Caco-2 (cell line): ENCODE results near the gene FMO1. TPM values are rescaled to one million over a fixed set of nuclear protein-coding genes. Genes with fewer than 3 reads are reported as not detected.

Experiments used
- BruUV-seq: library from RNA; stranded (reverse); fragments of 400-500 nt; replicated peaks from 2 replicates; lab custom pipeline; 2021; lab: Mats Ljungman, UMichigan
- CTCF ChIA-PET: fragments of 300-600 bp; sonication (Branson Sonifier 250); formaldehyde crosslinking; loops from one replicate; lab custom pipeline; 2022; ENCODE audit warnings: antibody characterized with exemption; lab: Charles Lee
- POLR2A ChIA-PET: fragments of 300-600 bp; sonication (Branson Sonifier 250); formaldehyde crosslinking; loops from one replicate; lab custom pipeline; 2022; ENCODE audit warnings: antibody characterized with exemption; lab: Charles Lee
- DNase-seq, 2 experiments: peaks; one replicate each; pipeline versions ENCODE4 v3.0.0 to v3.0.0-alpha.2; 2020 to 2022
- H3K27me3 ChIP-seq: replicated peaks from 2 replicates; pipeline ENCODE4 v1.6.0; 2011; ENCODE audit warnings: low read length; ENCODE audit not compliant: control insufficient read depth, insufficient read depth
- H3K36me3 ChIP-seq: 2 replicates; pipeline ENCODE4 v1.5.1; 2011; ENCODE audit warnings: low read length; ENCODE audit not compliant: control insufficient read depth, insufficient read depth
- H3K4me1 ChIP-seq: fragments of 250-450 bp; sonication (Bioruptor Pico); 2 replicates; pipeline ENCODE4 v1.5.1; 2020; ENCODE audit warnings: mild to moderate bottlenecking
- H3K4me3 ChIP-seq: 2 replicates; pipeline ENCODE4 v1.5.1; 2011; ENCODE audit warnings: low read depth, mild to moderate bottlenecking, control low read depth, low read length
- H3K9me3 ChIP-seq: fragments of 250-450 bp; sonication (Bioruptor Pico); 2 replicates; pipeline ENCODE4 v1.5.1; 2020; ENCODE audit warnings: mild to moderate bottlenecking, moderate library complexity
- H3K27ac Mint-ChIP-seq: one replicate; pipeline ENCODE4 v1.8.0; 2022; ENCODE audit warnings: mixed read lengths; ENCODE audit not compliant: unreplicated experiment
- H3K27me3 Mint-ChIP-seq: one replicate; pipeline ENCODE4 v1.8.0; 2022; ENCODE audit warnings: mixed read lengths; ENCODE audit not compliant: insufficient read depth, unreplicated experiment
- H3K36me3 Mint-ChIP-seq: one replicate; pipeline ENCODE4 v1.8.0; 2022; ENCODE audit warnings: mild to moderate bottlenecking, mixed read lengths; ENCODE audit not compliant: insufficient read depth, unreplicated experiment
- H3K4me1 Mint-ChIP-seq: one replicate; pipeline ENCODE4 v1.8.0; 2022; ENCODE audit warnings: low read depth, mixed read lengths; ENCODE audit not compliant: unreplicated experiment
- H3K4me3 Mint-ChIP-seq: one replicate; pipeline ENCODE4 v1.8.0; 2022; ENCODE audit warnings: mild to moderate bottlenecking, moderate library complexity, mixed read lengths; ENCODE audit not compliant: unreplicated experiment
- H3K9me3 Mint-ChIP-seq: one replicate; pipeline ENCODE4 v1.8.0; 2022; ENCODE audit warnings: mixed read lengths; ENCODE audit not compliant: unreplicated experiment
- CTCF ChIP-seq, 2 experiments: fragments of 200-600 bp in 1 of 2; IDR thresholded peaks; 1 replicate in 1 of 2; 2 replicates in 1 of 2; pipeline versions ENCODE4 v1.5.1 to v1.8.0; 2011 to 2022; ENCODE audit warnings: antibody characterized with exemption in 1 of 2, control low read depth in 1 of 2, inconsistent platforms in 1 of 2, low read depth in 1 of 2, low read length in 1 of 2, mild to moderate bottlenecking in 1 of 2, moderate library complexity in 1 of 2; ENCODE audit not compliant: insufficient read depth in 1 of 2, severe bottlenecking in 1 of 2, unreplicated experiment in 1 of 2
- intact Hi-C: fragments of 100-400 bp; cut with micrococcal nuclease; formaldehyde crosslinking; loops from one replicate; pipeline ENCODE4 v1.10.0; 2022; ENCODE audit not compliant: unreplicated experiment
- total RNA-seq: library from RNA; stranded (reverse); gene quantifications from 2 replicates; pipeline ENCODE4 v1.2.3, GENCODE V29; 2022

The FMO1 gene
- total RNA-seq, 1 experiment from 2014 or later, result not detected

- Histone ChIP-seq H3K36me3 (no peaks in the 10 kb centered on the region), H3K4me3 (no peak overlapping the region), H3K9me3 (no peaks in the 10 kb centered on the region), H3K27me3 (no peaks in the 10 kb centered on the region), H3K4me1 (peaks cover 28% of the 10 kb centered on the region)
- no peak for TF ChIP-seq CTCF (IDR thresholded peaks at IDR 0.05; ENCODE audit: insufficient read depth in 1 of 2, low read depth in 1 of 2, low read length in 1 of 2, severe bottlenecking in 1 of 2, unreplicated experiment in 1 of 2)
- intact Hi-C loops, result no loop called here
- Mint-ChIP-seq H3K36me3 (no peaks in the 10 kb centered on the region), H3K4me3 (no peak overlapping the region), H3K9me3 (no peaks in the 10 kb centered on the region), H3K4me1 (peaks cover 11% of the 10 kb centered on the region), H3K27ac (no peak overlapping the region), H3K27me3 (no peaks in the 10 kb centered on the region)
- CTCF ChIA-PET, result no interaction called here
- no peak for DNase-seq
- POLR2A ChIA-PET, result no interaction called here
- BruUV-seq, result no TSS peak
These were observed 41.3 kb upstream of the FMO1 start for GRCh38 chr1:171206978-171207355.

GRCh38 chr1:171207377-171207776 is 40.9 kb upstream of the FMO1 start:
- H3K27me3 Mint-ChIP-seq, result no peaks in the 10 kb centered on the region
- H3K9me3 ChIP-seq, result no peaks in the 10 kb centered on the region
- no peak overlapping the region for H3K4me3 Mint-ChIP-seq
- H3K27ac Mint-ChIP-seq, result no peak overlapping the region
- CTCF ChIA-PET, result no interaction called here
- no peaks in the 10 kb centered on the region for H3K9me3 Mint-ChIP-seq
- peaks cover 11% of the 10 kb centered on the region for H3K4me1 Mint-ChIP-seq
- POLR2A ChIA-PET, result no interaction called here
- no peak overlapping the region for H3K4me3 ChIP-seq
- TF ChIP-seq CTCF (IDR thresholded peaks at IDR 0.05; ENCODE audit: insufficient read depth in 1 of 2, low read depth in 1 of 2, low read length in 1 of 2, severe bottlenecking in 1 of 2, unreplicated experiment in 1 of 2), result no peak
- no peaks in the 10 kb centered on the region for H3K36me3 Mint-ChIP-seq
- H3K27me3 ChIP-seq, result no peaks in the 10 kb centered on the region
- intact Hi-C loops, result no loop called here
- DNase-seq, result no peak
- H3K4me1 ChIP-seq, result peaks cover 28% of the 10 kb centered on the region
- no peaks in the 10 kb centered on the region for H3K36me3 ChIP-seq
- no TSS peak for BruUV-seq

GRCh38 chr1:171210355-171210754 is 37.9 kb upstream of the FMO1 start:
- no peaks in the 10 kb centered on the region for H3K9me3 Mint-ChIP-seq
- intact Hi-C loops, result loop anchor here (2.0 to 5.0 kb wide), 4 partner anchors 16 to 243 kb away; no protein-coding TSS in a partner anchor
- ChIA-PET CTCF (interaction anchor here (1.0 to 1.3 kb wide), 3 partner anchors 16 to 243 kb away, joined by 5 to 8 read pairs (median 5); partner anchors contain the start of gene FMO4), POLR2A (no interaction called here)
- no peak overlapping the region for H3K4me3 Mint-ChIP-seq
- DNase-seq, result peak; percentile 49 to 57
- no TSS peak for BruUV-seq
- TF ChIP-seq CTCF (IDR thresholded peaks at IDR 0.05; ENCODE audit: insufficient read depth in 1 of 2, low read depth in 1 of 2, low read length in 1 of 2, severe bottlenecking in 1 of 2, unreplicated experiment in 1 of 2), result no peak
- no peak overlapping the region for H3K4me3 ChIP-seq
- H3K9me3 ChIP-seq, result no peaks in the 10 kb centered on the region
- no peaks in the 10 kb centered on the region for H3K27me3 Mint-ChIP-seq
- no peaks in the 10 kb centered on the region for H3K36me3 Mint-ChIP-seq
- H3K36me3 ChIP-seq, result no peaks in the 10 kb centered on the region
- H3K27ac Mint-ChIP-seq, result no peak overlapping the region
- H3K4me1 ChIP-seq, result peaks cover 27% of the 10 kb centered on the region
- no peaks in the 10 kb centered on the region for H3K27me3 ChIP-seq
- peaks cover 11% of the 10 kb centered on the region for H3K4me1 Mint-ChIP-seq
